CD4-positive, alpha-beta T cell treated with Interleukin-17A for 1 hour (primary cell): Measurements from ENCODE around the gene WNT7A.

Experiments
- DNase-seq: peaks from one replicate; pipeline ENCODE4 v3.0.0-alpha.2; 2020

Gene WNT7A

GRCh38 chr3:13844911-13845310 is 35.0 kb downstream of the WNT7A start:
- DNase-seq, result no peak

DNA sequence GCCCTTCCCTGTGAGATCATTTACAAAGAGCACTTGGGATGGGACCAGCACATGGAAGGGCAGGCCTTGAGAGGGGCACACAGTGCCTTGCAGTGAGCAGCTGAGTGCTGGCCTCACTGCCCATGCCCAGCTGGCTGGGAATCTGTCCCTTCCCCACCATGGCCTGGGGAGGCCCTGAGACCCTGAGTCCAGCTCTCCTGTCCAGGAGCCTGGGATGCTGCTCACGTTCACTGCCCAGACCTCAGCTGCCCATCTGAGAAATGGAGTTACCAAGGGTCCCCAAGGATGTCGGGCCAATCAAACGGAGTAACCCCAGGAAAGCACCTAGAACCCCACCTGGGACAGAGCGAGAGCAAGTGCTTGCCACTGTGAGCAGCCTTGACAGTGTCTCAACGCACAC is 35.6 kb downstream of the WNT7A start:
- DNase-seq, result no peak

DNA sequence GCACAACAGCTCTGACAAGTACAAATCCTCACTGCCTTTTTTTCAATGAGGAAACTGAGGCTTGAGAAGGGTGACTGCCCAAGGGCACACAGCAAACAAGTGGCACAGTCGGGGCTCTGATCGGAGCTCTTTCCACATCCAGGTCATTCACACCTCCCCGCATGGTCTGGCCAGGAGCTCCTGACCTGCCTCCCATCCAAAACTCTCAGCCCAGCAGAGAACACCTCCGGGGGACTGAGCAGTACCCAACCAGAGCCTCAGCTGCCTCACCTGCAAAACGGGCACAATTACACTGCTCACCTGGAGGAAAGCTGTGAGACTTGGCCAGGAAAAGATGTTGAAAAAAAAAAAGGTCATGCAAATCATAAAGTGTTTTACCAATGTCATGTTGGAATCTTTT is 36.5 kb downstream of the WNT7A start:
- DNase-seq, result no peak

DNA sequence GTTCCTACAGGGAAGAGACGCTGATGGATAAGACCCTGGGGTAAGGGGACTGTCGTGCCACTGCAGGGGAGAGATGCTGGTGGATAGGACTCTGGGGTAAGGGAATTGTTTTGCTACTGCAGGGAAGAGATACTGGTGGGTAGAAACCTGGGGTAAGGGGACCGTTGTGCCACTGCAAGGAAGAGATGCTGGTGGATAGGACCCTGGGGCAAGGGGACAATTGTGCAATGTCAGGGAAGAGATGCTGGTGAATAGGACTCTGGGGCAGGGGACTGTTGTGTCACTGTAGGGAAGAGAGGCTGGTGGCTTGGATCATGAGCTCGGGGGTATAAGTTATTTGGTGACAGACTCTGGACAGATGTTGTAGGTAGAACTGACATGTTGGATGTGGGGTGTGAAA is 37.6 kb downstream of the WNT7A start:
- DNase-seq, result no peak

GRCh38 chr3:13841826-13842225 is 38.0 kb downstream of the WNT7A start:
- DNase-seq, result no peak

GRCh38 chr3:13841141-13841540 is 38.7 kb downstream of the WNT7A start:
- DNase-seq, result no peak

DNA sequence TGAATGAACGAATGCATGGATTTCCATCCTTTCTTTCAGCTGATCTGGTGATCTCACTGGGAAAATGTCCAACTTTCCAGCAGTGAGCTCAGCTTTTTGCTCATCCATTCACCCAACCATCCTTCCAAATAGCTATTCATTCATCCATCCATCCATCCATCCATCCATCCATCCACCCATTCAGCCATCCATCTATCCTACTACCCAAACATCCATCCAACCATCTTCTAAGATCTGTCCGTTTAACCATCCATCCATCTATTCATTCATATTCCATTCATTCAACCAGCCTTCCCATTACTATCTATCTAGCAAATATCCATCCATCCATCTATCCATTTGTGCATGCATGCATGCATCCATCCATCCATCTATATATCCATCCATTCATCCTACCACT is 39.4 kb downstream of the WNT7A start:
- DNase-seq, result no peak

GRCh38 chr3:13839726-13840340 is 40.0 kb downstream of the WNT7A start:
- no peak for DNase-seq

- DNase-seq, result no peak
Observed at GRCh38 chr3:13839253-13839652, 40.6 kb downstream of the WNT7A start.

GRCh38 chr3:13838421-13838820 is 41.5 kb downstream of the WNT7A start:
- DNase-seq, result no peak

GRCh38 chr3:13837751-13838150 is 42.1 kb downstream of the WNT7A start:
- no peak for DNase-seq

GRCh38 chr3:13836658-13837587 is 42.9 kb downstream of the WNT7A start:
- DNase-seq, result no peak

DNA sequence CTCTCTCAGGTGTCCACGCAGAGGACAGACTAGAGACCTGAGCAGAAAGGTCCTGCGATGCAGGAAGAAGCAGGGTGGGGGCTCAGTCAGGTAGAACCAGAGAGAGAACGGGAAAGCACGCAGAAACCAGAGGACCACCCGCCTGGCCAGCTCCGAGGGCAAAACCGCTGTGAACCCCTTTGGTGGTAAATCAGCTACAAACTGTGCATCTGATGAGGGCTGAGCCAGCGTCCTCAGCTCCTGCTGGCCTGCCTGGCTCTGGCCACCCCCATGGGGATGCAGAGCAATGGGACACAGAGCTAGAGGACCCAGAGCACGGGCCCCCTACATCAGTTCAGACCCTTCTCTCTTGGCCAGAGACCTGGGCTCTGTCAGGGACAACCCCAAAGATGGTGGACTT is 44.6 kb downstream of the WNT7A start:
- DNase-seq, result no peak

DNA sequence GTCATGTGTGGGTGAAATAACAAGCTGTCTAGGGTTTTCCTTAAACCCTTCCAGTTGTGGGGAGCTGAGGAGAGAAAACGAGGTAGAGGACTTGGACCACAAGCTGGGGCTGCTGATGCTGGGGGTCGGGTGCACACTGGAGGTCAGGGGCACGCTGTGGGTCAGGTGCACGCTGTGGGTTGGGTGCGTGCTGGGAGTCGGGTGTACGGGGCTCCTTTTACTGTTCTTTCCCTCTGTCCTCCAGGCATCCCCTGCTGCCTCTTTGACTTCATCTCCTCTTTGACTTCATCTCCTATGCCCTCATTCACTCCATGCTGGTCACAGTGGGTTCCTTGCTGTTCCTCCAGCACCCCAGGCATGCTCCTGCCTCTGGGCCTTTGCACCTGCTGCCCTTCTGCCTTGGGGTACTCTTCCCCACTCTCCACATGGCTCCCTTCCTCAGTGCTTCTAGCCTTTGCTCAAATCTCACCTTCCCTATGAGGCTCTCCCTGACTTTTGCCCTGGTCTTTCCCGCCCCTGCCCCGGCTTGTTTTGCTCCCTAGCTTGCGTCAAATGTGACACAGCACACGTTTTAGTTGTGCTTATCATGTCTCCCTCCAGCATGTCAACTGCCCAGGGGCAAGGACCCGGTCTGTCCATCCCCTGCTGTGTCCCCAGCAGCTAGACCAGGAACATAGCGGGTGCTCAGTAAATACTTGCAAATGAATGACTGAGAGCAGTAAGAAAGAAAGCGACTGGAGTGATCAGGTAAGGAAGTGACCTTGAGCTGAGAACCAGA is 45.4 kb downstream of the WNT7A start:
- DNase-seq, result no peak

DNA sequence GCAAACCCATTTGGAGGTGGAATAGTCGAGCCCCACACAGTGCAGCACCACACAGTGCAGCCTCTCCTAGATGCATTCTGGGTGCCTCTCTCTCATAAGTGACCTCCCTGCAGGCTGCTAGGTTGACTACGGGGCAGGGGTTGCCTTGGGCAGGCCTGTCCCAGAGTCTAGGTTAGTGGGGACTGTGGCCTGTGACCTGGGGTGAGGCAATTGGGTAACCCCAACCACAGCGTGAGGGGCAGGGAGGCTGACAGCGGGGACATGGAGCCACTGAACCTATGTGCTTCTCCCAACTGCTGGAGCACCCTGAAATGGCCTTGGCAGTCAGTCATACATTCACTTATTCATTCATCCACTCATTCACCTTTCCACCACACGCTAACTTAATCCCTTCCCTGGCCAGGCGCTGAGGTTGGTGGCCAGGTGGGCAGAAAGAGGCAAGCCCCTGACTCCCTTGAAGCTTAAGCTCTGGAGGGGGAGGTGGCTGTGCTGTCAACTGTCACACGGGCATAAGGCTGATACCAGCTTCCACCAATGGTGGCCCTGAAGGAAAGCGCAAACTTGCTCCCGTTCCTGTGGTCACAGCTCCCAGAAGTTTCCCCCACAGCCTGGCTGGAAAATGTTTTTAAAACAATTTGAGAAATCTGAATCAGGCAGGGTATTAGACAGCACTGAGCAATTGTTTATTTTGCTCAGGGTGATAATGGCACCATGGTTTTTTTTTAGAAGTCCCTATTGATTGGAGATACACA is 46.2 kb downstream of the WNT7A start:
- no peak for DNase-seq

DNA sequence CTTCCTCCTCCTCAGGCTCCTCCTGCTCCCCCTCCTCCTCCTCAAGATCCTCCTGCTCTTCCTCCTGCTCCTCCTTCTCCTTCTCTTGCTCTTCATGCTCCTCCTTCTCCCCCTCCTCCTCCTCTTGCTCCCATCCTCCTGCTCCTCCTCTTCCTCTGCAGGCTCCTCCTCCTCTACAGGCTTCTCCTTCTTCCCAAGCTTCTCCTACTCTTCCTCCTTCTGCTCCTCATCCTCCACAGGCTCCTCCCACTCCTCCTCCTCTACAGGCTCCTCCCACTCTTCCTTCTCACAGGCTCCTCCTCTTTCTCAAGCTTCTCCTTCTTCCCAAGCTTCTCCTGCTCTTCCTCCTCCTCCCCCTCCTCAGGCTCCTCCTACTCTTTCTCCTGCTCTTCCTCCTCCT is 47.7 kb downstream of the WNT7A start:
- no peak for DNase-seq

GRCh38 chr3:13831386-13831996 is 48.4 kb downstream of the WNT7A start:
- no peak for DNase-seq

- DNase-seq, result no peak
Observed at GRCh38 chr3:13829311-13829710, 50.6 kb downstream of the WNT7A start.

DNA sequence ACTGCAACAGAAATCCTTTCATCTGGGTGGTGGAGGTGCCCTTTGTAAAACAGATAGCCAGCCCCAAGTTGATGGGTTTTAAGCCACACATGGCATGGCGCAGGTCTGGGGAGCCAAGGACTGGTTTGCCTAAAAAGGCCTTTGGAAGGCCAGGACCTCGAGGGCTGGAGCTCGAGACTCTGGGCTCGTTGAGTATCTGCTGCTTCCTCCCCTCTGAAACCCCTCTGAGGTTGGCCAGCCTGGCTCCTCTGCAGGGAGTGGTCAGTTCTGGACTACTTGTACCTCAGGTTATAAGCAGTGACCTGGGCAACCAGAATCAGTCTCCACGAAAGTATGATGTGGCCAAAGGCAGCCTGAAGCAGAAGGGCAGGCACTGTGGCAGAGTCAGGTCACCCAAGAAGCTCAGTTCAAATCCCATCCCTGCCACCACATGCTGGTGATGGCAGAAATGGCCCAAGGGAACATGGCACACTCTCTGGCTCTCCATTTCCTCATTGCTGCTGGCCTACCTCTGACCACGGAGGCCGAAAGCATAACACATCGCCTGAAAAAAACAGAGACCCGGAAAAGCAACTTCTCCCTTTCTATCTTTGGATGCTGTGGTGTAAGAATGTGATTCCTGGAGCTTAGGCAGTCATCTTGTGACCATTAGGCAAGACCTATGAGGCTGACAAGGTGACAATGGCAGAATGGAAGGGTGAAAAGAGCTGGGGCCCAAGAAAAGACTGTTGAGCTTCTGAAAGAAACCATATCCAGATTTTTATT is 51.2 kb downstream of the WNT7A start:
- no peak for DNase-seq

DNA sequence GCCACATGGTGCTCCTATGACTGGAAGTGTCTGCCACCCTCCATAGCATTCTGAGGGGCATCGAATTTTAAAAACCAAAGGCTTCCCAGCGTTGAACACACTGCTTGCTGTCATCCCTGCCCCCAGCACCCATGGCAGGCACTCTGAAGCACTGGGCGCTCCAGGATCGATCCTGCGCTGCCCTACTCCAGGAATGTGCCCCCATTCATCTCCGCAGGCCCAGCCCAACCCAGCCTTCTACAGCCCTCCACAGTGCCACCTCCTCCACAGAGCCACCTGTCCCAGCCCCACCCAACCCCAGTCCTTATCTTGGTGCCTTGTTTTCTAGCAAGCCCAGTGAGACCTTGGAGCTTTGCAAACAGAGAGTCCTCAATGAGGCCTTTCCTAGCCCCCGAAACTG is 52.2 kb downstream of the WNT7A start:
- no peak for DNase-seq

GRCh38 chr3:13827256-13827655 is 52.6 kb downstream of the WNT7A start:
- DNase-seq, result no peak

DNA sequence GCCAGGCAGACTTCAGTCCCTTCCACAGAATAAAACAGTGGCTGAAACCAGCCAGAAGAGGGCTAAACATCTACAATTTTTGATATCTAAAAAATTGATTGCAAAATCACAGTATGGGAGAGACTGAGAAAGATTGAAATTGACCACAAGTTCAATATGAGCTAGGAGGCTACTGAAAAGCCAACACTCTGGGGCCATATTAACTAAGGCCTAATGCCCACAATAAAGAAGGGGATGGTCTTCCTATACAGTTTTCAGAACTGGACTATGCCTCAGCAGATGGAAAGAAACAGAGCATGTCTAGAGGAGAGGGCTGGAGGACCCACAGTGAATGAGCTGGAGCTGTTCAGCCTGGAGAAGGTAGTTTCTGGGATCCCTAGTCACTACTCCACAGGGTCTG is 53.2 kb downstream of the WNT7A start:
- no peak for DNase-seq
